GM18511 (cell line): ENCODE results near the gene NDFIP2.

Experiments
- ATAC-seq: cut with Tn5 transposase; IDR thresholded peaks from one replicate; pipeline ENCODE4 v1.9.1; 2021; ENCODE audit warnings: mild to moderate bottlenecking, moderate library complexity; ENCODE audit not compliant: unreplicated experiment

NDFIP2 gene, protein sequence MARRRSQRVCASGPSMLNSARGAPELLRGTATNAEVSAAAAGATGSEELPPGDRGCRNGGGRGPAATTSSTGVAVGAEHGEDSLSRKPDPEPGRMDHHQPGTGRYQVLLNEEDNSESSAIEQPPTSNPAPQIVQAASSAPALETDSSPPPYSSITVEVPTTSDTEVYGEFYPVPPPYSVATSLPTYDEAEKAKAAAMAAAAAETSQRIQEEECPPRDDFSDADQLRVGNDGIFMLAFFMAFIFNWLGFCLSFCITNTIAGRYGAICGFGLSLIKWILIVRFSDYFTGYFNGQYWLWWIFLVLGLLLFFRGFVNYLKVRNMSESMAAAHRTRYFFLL

DNA sequence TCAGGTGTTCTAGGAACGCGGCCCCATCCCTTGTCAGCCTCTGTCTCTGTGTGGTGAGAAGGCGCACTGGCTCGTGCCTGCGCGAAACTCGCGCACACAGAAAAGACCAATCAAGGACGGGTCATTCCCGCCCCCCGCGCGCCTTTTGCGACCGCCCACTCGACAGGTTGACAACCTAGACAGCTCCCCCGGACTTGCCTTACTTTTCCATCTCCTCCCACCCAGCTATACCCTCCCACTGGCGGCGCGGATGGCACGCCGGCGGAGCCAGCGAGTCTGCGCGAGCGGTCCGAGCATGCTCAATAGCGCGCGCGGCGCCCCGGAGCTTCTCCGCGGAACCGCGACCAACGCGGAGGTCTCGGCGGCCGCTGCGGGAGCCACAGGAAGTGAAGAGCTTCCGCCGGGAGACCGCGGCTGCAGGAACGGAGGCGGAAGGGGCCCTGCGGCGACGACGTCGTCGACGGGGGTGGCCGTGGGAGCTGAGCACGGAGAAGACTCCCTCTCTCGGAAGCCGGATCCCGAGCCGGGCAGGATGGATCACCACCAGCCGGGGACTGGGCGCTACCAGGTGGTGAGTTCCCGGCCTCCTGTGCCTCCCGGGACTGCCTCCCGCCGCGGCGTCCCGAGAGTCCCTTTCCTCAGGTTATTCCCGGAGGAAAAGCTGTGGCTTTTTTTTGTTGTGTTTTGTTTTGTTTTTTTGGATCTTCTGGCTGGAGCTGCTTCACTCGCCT lies at the start of gene NDFIP2:
Gene NDFIP2 (plus strand): TSS at position 202 of the 731 bp plus-strand sequence. CDS start 49 bp downstream, at position 251.
- ATAC-seq = peak; percentile 90

DNA sequence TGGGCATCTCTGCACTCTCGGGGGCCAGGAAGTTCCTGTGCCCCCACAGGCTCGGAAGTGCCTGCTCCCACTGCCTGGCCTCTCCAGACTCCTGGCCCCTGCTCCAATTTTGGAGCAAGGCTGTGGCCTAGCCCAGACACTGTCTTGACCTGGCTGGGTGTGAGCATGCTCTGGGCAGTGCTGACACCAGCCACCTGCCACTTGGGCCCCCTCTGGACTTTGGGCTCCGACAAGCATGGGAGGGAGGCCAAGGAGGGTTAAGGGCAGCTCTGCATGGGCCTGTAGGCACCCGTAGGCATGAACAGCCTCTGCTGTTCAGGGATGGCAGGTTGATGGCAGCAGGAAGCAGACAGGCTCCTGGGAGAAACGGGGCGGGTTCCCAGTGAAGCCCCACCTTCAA lies 48.9 kb upstream of the NDFIP2 start:
- no peak for ATAC-seq

DNA sequence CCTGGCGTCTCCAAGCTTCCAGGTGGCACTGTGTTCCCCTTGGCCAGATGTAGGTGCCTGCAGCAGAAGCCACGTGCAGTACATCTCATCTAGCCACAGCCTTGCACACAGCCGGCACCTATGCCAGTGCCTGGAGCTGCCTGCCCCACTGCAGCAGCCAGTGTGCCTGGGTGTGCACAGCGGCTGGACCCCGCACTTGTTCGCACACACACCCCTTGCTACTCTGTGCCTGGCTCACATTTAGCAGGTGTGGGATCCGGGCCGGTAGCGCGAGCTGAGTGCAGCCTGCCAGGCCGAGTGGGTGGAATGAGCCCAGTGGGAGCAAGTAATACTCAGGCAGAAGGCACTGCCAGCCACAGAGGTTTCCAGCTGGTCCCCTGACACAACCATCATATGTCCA lies 48.0 kb upstream of the NDFIP2 start:
- ATAC-seq = no peak

DNA sequence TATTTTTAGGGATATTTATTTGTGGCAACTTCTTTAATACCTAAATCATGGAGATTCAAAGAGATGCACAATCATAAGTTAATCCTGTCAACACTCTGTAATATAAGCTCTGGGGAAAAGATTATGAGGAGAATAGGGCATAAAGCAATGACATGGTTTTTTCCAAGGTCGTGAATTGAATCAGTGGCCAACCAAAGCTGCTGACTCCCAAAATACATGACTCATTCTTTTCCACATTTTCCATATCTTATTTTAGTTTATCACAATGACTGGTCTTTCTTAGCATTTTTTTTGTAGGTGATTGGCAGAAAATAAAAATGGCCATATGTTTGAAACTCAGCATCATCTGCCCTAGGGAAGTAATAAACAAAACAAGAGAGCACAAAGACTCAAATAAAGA lies 46.4 kb upstream of the NDFIP2 start:
- no peak for ATAC-seq

DNA sequence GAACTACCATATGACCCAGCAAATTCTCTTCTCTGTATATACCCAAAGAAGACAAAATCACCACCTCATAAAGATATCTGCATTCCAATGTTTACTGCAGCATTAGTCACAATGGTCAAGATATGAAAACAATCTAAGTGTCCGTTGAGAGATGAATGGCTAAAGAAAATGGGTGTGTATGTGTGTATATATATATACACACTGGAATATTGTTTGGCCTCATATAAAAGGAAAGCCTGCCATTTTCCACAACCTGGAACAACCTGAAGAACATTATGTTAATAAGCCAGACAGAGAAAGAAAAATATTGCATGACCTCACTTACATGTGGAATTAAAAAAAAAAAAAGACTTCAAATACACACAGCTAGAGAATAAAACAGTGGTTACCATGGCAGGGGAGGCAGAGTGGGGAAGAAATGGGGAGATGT lies 45.4 kb upstream of the NDFIP2 start:
- ATAC-seq = no peak

DNA sequence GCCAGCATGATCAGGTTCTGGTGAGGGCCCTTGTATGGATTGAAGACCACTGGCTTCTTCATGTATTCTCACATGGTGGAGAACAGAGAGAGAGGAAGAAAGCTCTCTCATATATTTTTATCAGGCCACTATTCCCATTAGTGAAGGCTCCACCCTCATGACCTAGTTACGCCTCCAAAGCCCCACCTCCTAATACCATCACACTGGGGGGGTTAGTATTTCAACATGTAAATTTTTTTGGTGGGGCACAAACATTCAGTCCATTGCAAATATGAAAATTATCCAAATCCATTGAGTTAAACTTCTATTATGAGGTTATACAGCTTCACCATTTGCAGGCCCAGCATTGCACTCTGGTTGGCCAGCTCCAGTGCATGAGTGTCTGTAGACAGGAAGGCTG lies 41.7 kb upstream of the NDFIP2 start:
- no peak for ATAC-seq

DNA sequence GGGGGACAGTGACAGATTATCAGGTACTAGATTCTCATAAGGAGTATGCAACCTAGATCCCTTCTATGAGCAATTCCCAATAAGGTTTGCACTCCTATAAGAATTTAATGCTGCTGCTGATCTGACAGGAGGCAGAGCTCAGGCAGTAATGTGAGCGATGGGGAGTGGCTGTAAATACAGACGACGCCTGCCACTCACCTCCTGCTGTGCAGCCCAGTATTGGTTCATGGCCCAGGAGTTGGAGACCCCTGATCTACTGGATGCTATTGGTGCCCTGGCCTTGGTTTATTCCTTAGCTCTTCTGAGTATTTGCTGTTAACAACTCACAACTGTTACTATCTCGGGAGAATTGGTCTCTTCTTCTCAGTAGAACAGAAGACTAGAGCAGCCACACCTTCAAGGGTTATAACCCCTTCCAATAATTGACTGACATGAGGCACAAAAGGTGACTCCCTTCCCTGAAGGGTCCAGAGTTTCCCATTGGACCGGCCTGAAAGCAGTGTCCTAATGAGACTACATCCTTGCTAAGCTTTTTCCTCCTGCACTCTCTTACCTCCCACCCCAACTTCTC lies 39.9 kb upstream of the NDFIP2 start:
- ATAC-seq = no peak

DNA sequence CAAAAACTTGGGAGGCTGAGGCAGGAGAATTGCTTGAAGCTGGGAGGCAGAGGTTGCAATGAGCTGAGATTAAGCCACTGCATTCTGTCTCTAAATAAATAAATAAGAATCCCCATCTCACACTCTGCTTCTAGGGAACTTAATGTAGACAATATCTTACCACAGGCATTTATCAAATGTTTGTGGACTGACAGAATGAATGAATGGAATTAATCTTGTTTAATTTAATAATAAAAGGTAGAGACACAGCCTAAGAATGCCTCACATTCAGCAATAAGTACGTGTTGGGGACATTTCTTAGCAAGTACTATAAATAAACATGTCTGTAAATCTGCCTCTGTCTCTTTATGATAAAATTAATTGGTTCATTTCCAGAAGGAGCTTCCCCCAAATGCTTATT lies 38.7 kb upstream of the NDFIP2 start:
- no peak for ATAC-seq

DNA sequence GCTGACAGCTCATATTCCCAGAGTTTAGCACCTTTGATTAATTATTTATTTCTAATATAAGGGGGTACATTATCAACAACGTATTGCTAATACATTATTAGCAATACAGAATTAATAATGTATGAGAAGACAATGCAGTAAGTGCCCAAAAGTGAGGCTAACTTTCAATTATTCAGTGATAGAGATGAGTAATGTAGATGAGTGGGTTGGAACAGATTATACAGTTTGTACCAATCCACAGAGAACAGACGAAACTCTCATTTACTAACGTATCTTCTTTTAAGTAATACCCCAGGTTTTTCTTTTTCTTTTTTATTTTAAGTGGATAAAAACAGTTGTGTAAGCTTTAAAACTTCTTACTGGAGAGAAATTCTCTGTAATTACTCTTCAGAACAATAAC lies 38.2 kb upstream of the NDFIP2 start:
- ATAC-seq = no peak

DNA sequence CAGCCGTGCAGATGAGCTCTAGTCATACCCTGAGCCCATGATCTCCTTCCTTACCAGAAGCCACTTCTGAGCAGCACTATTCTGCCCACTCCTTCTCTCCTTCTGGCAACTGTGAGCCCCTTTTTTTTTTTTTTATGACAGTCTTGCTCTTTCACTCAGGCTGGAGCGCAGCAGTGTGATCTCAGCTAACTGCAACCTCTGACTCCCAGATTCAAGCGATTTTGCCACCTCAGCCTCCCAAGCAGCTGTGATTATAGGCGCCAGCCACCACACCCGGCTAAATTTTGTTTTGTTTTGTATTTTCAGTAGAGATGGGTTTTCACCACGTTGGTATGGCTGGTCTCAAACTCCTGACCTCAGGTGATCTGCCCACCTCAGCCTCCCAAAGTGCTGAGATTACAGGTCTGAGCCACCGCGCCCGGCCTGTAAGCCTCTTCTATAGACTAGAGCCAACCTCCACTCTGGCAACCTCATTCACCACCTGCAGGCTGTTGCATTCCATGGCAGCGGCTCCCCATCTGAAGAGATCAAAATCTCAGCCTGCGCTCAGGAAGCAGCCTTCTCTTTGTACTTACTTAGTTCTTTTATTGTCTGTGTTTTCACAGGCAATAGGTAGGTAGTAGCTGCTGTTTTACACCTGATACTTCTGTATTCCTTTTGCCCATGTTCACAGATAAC lies 34.8 kb upstream of the NDFIP2 start:
- no peak for ATAC-seq

DNA sequence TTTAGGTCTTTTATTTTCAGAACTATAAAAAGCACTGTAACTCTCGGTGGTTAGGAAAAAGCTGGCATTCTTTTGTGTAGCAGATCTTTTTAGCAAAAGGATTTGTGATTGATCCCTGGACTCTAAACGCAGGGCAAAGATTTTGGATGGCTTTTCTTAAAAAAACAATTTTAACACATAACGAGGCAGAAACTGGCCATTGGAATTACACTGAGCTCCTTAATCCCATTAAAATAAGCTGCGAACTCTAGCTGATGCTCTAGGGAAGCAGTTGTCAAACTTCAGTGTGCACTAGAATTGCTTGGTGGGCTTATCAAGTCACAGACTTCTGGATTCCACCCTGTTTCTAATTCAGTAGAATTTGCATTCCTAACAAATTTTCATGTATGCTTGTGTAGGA lies 33.8 kb upstream of the NDFIP2 start:
- no peak for ATAC-seq

DNA sequence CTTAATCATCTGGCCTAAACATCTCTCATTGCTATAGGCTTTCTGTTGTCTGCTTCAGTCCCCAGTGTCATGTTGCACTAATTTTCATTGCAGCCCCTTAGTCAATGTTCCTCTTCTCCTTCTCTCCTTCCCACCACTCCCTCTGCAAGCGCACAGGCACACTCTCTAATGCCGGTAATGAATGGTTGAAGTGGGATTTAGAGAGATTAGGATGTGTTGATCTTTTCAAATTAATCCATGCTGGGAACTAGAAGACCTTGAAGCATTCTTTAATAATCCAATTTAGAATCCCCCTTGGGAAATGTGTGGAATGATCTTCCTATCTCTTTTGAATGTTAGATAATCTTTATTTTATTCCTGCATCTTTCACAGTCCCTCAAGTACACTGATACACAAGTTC lies 33.2 kb upstream of the NDFIP2 start:
- no peak for ATAC-seq

DNA sequence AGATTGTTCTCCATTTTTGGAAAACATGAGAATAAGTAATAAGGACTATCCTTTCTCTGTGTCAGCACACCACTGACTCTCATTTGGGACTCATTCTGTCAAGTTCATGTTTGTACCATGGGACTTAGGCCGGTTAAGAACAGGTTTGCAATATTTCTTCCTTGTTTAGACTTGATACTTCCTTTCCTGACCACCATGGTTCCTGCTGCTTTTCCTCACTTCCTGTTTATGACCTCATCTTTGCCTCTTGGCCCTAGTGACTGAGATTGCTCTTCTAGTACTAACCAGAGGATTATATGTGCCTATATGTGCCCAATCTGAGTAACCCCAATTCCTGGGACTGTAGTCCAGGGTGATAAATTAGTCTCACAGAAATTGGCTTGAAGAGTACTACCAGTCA lies 32.5 kb upstream of the NDFIP2 start:
- no peak for ATAC-seq

DNA sequence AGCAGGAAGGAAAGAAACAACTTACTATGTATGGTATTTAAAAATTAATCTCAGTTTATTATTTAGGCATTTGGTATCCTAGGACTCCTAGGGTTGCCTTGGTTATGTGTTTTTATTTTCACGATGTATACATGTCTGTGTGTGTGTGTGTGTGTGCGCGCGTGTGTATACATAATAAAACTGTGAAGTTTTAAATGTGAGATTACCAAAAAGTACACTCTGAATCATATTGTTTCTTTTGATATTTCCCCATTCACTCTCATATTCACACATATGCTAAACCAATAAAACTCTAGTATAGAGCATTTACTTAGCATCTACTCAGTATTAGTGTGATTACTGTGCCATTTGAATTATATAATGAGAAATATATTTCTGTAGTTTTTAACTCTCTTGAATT lies 30.8 kb upstream of the NDFIP2 start:
- no peak for ATAC-seq

DNA sequence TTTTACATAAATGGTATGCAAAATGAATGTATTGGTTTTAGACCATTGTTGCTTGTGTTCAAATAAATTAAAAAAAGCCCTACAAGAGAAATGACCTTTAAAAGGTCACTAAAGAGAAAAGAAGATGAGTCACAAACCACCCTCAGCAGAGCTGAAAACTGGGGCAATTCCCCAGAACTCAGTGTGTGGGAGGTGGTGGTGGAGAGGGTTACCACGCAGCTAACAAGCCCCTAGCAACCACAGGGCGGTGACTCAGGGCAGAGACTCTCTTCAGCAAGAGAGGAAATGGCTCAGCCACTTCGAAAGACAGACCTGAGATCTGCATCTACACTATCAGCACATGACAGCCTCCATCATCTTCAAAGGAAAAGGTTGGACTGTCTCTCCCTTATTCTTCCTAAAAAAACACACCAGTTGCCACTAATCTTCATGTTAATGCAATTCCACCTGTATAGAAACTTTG lies 29.4 kb upstream of the NDFIP2 start:
- ATAC-seq = peak; percentile 100

DNA sequence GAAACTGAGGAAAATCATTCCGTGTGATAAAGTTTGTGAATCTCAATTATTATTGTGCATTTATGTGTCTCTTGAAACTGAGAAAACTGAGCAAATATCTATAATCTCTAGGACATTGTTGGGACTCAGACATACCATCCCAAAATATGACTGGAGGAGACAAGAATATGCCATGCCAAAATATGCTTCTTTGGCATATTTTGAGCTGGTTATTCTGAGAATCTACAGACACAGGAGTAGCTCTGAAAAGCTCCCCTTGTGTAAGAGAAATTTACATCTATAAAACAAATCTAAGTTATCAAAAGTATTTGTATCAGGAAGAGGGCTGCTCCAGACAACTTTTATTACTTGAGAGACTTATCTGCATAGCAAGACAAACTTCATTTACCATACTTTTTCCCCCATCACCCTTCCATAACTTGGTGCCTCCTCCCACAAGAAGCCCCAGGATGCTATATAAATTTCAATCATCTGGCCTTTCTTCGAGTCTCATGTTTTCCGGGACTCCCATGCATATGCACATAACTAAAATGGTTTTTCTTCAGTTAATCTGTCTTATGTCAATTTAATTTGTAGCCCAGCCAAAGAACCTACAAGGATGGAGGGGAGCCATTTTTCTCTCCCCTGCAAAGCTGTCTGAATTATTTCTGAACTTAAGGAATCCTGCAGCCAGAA lies 28.6 kb upstream of the NDFIP2 start:
- ATAC-seq = no peak

DNA sequence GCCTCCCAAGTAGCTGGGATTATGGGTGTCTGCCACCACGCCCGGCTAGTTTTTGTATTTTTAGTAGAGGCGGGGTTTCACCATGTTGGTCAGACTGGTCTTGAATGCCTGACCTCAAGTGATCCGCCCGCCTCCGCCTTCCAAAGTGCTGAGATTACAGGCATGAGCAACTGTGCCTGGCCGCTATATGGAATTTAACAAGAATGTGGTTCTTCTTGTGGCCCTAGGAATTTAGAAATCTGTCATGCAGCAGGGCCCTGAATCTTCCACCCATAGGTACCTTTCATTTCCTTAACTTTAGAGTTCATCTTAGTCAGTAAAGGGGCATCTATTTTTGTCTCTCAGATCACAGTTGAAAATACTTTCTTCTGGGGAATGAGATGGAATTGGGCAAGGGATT lies 25.6 kb upstream of the NDFIP2 start:
- no peak for ATAC-seq

DNA sequence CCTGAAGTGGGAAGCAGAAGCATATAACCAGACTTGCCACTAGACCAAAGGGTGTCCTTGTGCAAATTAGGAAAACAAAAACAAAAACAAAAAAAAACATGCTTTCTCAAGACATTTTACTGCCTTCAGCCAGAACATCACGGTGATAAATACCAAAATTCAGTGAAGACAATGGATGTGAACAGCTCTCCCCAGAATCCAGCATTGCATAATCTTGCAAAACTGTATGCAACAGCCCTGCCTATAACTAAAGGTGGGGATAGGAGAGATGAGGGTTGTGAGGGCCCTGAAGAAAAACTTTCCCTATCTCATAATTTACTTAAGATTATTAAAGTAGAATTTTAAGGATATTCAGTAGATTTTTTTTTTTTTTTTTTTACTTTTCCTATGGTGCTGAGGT lies 24.9 kb upstream of the NDFIP2 start:
- ATAC-seq = no peak

DNA sequence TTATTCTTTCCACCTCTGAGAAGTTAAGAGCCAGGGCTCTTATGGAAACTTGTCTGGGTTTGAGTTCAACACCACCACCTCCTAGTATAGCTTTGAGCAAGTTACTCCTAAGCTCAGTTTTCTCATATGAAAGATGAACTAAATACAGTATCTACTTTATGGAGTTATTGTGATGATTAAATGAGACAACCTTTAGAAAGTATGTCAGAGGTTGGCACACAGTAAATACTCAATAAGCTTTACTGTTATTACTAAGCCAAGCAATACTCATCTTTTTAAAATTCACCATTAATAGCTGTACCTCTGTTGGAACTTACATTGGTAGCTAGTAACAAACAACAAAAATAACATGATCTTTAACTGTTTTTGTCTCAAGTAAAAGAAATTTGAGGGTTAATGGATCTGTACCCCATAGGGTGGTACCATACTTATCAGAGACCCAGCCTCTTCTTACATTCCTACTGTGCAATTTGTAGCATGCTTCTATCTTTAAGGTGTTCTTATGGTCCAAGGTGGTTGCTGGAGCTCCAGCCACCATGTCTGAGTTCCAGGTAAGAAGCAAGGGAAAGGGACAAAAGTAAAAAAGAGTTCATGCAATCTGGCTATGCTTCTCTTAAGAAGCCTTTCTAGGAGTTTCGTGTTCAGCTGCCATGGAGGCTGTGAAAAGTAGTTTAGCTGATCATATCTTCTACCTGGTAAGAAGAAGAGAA lies 24.1 kb upstream of the NDFIP2 start:
- ATAC-seq = peak; percentile 19

DNA sequence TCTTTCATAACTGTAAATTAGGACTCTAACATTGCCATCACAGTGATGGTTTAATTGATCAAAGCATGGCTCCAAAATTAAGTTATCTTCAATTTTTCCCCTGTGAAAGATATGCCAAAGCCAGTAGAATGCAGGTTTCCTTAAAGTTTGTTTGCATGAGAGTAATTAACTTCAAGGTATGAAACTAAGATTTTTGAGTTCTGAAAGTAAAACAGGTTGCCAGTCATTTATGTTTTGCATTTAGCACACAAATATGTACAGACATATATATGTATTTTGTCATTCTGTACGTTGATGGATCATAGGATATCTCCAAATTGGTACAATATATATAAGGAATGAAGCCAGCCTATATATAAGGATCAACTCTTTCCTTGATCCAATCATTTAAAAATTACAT lies 23.6 kb upstream of the NDFIP2 start:
- ATAC-seq = peak; percentile 60
